ENCODE measurements around the gene NME9.

Gene NME9

GRCh38 chr3:138270245-138270644 is 59.4 kb downstream of the NME9 start:
- no peak for FAIRE-seq

DNA sequence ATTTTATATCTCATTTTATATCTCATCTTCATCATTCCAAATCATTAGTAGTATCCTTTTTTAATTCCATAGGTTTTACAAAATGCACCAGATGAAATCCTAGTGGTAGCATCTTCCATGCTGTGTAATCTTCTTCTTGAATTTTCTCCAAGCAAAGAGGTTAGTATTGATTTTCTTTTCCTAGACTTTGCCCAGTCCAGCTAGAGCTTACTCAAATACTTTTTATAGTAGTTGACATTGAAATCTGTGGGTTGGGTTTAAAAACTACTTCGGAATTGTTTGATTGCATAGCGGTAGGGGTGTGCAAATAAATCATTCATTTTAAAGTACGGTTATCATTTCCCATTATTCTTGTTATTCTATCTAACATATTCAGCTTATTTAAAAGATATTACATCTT is 62.6 kb downstream of the NME9 start:
- no peak for FAIRE-seq

- no peak for FAIRE-seq
Measured at GRCh38 chr3:138265745-138266144, 63.9 kb downstream of the NME9 start.

GRCh38 chr3:138263104-138263503 is 66.5 kb downstream of the NME9 start:
- no peak for FAIRE-seq

DNA sequence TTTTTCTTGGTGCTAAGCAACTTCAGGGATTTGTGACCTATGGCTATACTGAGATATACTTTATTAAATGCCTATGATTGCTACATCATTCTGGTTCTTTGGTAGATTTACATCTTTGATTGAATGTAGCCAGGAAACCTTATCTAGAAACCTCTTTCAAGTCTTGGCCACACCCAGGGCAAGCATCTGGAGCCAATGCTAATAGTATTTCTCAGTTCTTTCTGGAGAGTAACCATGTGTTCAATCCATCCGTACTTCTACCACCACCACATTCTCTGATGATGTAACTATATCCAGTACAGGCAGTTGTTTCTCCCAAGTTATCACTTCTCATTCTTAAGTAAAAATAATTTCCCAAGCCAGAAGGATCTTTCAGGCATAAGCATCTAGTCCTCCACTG is 69.0 kb downstream of the NME9 start:
- no peak for FAIRE-seq

DNA sequence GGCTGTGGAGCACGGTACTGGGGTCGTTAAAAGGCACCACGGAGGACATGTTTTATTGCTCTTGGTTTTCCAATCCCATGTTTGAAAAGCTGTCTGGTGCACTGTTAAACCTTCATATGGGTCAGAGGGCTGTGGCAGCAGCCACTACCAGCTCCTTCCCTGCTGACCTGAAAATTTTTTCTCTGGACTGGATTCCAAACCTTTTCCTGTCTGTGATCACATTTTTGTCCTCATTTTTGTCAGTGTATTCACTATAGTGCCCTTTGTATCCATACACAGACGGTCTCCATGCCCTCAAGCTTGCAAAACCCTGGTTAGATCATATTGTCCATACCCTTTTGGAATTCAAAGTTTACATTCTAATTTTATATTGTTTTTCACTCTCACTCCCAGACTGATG is 70.5 kb downstream of the NME9 start:
- FAIRE-seq: no peak

- no peak for FAIRE-seq
Measured at GRCh38 chr3:138257986-138258385, 71.7 kb downstream of the NME9 start.

GRCh38 chr3:138256022-138256421 is 73.6 kb downstream of the NME9 start:
- no peak for FAIRE-seq

GRCh38 chr3:138254216-138254615 is 75.4 kb downstream of the NME9 start:
- no peak for FAIRE-seq

- FAIRE-seq: no peak
Measured at GRCh38 chr3:138253609-138254008, 76.0 kb downstream of the NME9 start.
